Stimulated activated naive B cell treated with anti-CD40 and anti-IgM and Interleukin-4, amounts not matched to agents 10 μg/mL and 1 μg/mL and 100 μg/mL, for 72 hours (primary cell): ENCODE data around the gene TSC22D1.
A peak's percentile ranks its signal among the peaks of the same experiment; 100 is the strongest.

ENCODE experiments used
- ATAC-seq, 2 donors: fragments of 150-1000 bp; cut with Tn5 transposase; replicated peaks; 2 replicates each; pipeline ENCODE4 v1.10.0; 2021; ENCODE audit warnings: moderate library complexity in 1 of 2
- DNase-seq: peaks from one replicate; pipeline ENCODE4 v3.0.0; 2021
- H3K27ac Mint-ChIP-seq: one replicate; pipeline ENCODE4 v1.8.0; 2022; ENCODE audit warnings: mild to moderate bottlenecking, mixed read lengths
- H3K27me3 Mint-ChIP-seq, 2 donors: one replicate each; pipeline ENCODE4 v1.8.0; 2022; ENCODE audit warnings: mixed read lengths in 2 of 2
- H3K36me3 Mint-ChIP-seq, 2 donors: one replicate each; pipeline ENCODE4 v1.8.0; 2022; ENCODE audit warnings: mixed read lengths in 2 of 2, mild to moderate bottlenecking in 1 of 2
- H3K4me1 Mint-ChIP-seq, 2 donors: one replicate each; pipeline ENCODE4 v1.8.0; 2022; ENCODE audit warnings: mixed read lengths in 2 of 2, mild to moderate bottlenecking in 1 of 2
- H3K4me3 Mint-ChIP-seq, 2 donors: one replicate each; pipeline ENCODE4 v1.8.0; 2022; ENCODE audit warnings: mild to moderate bottlenecking in 2 of 2, mixed read lengths in 2 of 2, moderate library complexity in 1 of 2
- H3K9me3 Mint-ChIP-seq, 2 donors: one replicate each; pipeline ENCODE4 v1.8.0; 2022; ENCODE audit warnings: mixed read lengths in 2 of 2, mild to moderate bottlenecking in 1 of 2

Gene TSC22D1

GRCh38 chr13:44426461-44426860 is 149.7 kb downstream of the TSC22D1 start:
- H3K4me3 Mint-ChIP-seq: no peak overlapping the region
- DNase-seq (no peak), ATAC-seq (no peak)
- H3K36me3 Mint-ChIP-seq: no peaks in the 10 kb centered on the region
- H3K4me1 Mint-ChIP-seq: peaks cover 8 to 13% of the 10 kb centered on the region in 2 donors
- peaks cover 26 to 34% of the 10 kb centered on the region in 2 donors for H3K27me3 Mint-ChIP-seq
- H3K27ac Mint-ChIP-seq: no peak overlapping the region
- H3K9me3 Mint-ChIP-seq: no peaks in the 10 kb centered on the region

GRCh38 chr13:44425815-44426078 is 150.4 kb downstream of the TSC22D1 start:
- ATAC-seq: no peak
- no peaks in the 10 kb centered on the region for H3K9me3 Mint-ChIP-seq
- no peak overlapping the region for H3K4me3 Mint-ChIP-seq
- no peak overlapping the region for H3K27ac Mint-ChIP-seq
- peaks cover 26 to 34% of the 10 kb centered on the region in 2 donors for H3K27me3 Mint-ChIP-seq
- DNase-seq: no peak
- peaks cover 8 to 13% of the 10 kb centered on the region in 2 donors for H3K4me1 Mint-ChIP-seq
- no peaks in the 10 kb centered on the region for H3K36me3 Mint-ChIP-seq

- Mint-ChIP-seq H3K4me3 (no peak overlapping the region), H3K36me3 (no peaks in the 10 kb centered on the region), H3K9me3 (no peaks in the 10 kb centered on the region), H3K27me3 (peaks cover 26 to 34% of the 10 kb centered on the region in 2 donors), H3K27ac (peak overlapping the region; percentile 53), H3K4me1 (peaks cover 8 to 13% of the 10 kb centered on the region in 2 donors)
- DNase-seq (no peak), ATAC-seq (peak; percentile 81 to 88)
These were observed 150.9 kb downstream of the TSC22D1 start for GRCh38 chr13:44425041-44425814.

- no peak for DNase-seq
- Mint-ChIP-seq H3K4me1 (peaks cover 8 to 13% of the 10 kb centered on the region in 2 donors), H3K36me3 (no peaks in the 10 kb centered on the region), H3K27me3 (peaks cover 26 to 34% of the 10 kb centered on the region in 2 donors), H3K9me3 (no peaks in the 10 kb centered on the region), H3K4me3 (no peak overlapping the region), H3K27ac (no peak overlapping the region)
- ATAC-seq: no peak
These were observed 152.3 kb downstream of the TSC22D1 start for GRCh38 chr13:44423824-44424223.

- no peak for DNase-seq
- H3K4me3 Mint-ChIP-seq: no peak overlapping the region
- no peak overlapping the region for H3K27ac Mint-ChIP-seq
- H3K36me3 Mint-ChIP-seq: no peaks in the 10 kb centered on the region
- peak in 1 of 2 donors; percentile 28 for ATAC-seq
- peaks cover 11 to 17% of the 10 kb centered on the region in 2 donors for H3K4me1 Mint-ChIP-seq
- H3K27me3 Mint-ChIP-seq: peaks cover 26 to 34% of the 10 kb centered on the region in 2 donors
- no peaks in the 10 kb centered on the region for H3K9me3 Mint-ChIP-seq
These were observed 153.1 kb downstream of the TSC22D1 start for GRCh38 chr13:44422755-44423643.

GRCh38 chr13:44421853-44422525 is 154.1 kb downstream of the TSC22D1 start:
- no peaks in the 10 kb centered on the region for H3K9me3 Mint-ChIP-seq
- H3K36me3 Mint-ChIP-seq: no peaks in the 10 kb centered on the region
- H3K4me1 Mint-ChIP-seq: peaks cover 17 to 24% of the 10 kb centered on the region in 2 donors
- ATAC-seq (no peak), DNase-seq (no peak)
- H3K4me3 Mint-ChIP-seq: no peak overlapping the region
- H3K27me3 Mint-ChIP-seq: peaks cover 26 to 34% of the 10 kb centered on the region in 2 donors
- H3K27ac Mint-ChIP-seq: no peak overlapping the region

GRCh38 chr13:44420376-44421220 is 155.5 kb downstream of the TSC22D1 start:
- no peak for ATAC-seq
- Mint-ChIP-seq H3K36me3 (no peaks in the 10 kb centered on the region), H3K27ac (no peak overlapping the region), H3K4me1 (peaks cover 23 to 32% of the 10 kb centered on the region in 2 donors), H3K4me3 (no peak overlapping the region), H3K27me3 (peaks cover 31 to 36% of the 10 kb centered on the region in 2 donors), H3K9me3 (peaks cover 0 to 4% of the 10 kb centered on the region in 2 donors)
- no peak for DNase-seq

GRCh38 chr13:44417876-44418275 is 158.3 kb downstream of the TSC22D1 start:
- no peak overlapping the region for H3K4me3 Mint-ChIP-seq
- no peak for DNase-seq
- peaks cover 20 to 22% of the 10 kb centered on the region in 2 donors for H3K4me1 Mint-ChIP-seq
- no peak overlapping the region for H3K27ac Mint-ChIP-seq
- peak; percentile 74 to 83 for ATAC-seq
- H3K9me3 Mint-ChIP-seq: peaks cover 0 to 4% of the 10 kb centered on the region in 2 donors
- peaks cover 16 to 20% of the 10 kb centered on the region in 2 donors for H3K27me3 Mint-ChIP-seq
- no peaks in the 10 kb centered on the region for H3K36me3 Mint-ChIP-seq

GRCh38 chr13:44417446-44417845 is 158.7 kb downstream of the TSC22D1 start:
- Mint-ChIP-seq H3K27ac (no peak overlapping the region), H3K4me3 (no peak overlapping the region), H3K9me3 (peaks cover 0 to 4% of the 10 kb centered on the region in 2 donors), H3K36me3 (no peaks in the 10 kb centered on the region), H3K4me1 (peaks cover 20 to 22% of the 10 kb centered on the region in 2 donors), H3K27me3 (peaks cover 12 to 16% of the 10 kb centered on the region in 2 donors)
- DNase-seq (no peak), ATAC-seq (no peak)

- H3K27me3 Mint-ChIP-seq: peaks cover 6 to 9% of the 10 kb centered on the region in 2 donors
- H3K9me3 Mint-ChIP-seq: peaks cover 0 to 4% of the 10 kb centered on the region in 2 donors
- peaks cover 20 to 22% of the 10 kb centered on the region in 2 donors for H3K4me1 Mint-ChIP-seq
- no peak overlapping the region for H3K27ac Mint-ChIP-seq
- no peak for ATAC-seq
- H3K36me3 Mint-ChIP-seq: no peaks in the 10 kb centered on the region
- no peak overlapping the region for H3K4me3 Mint-ChIP-seq
- no peak for DNase-seq
These were observed 159.4 kb downstream of the TSC22D1 start for GRCh38 chr13:44416744-44417143.

- peaks cover 0 to 4% of the 10 kb centered on the region in 2 donors for H3K9me3 Mint-ChIP-seq
- H3K4me1 Mint-ChIP-seq: peaks cover 20 to 22% of the 10 kb centered on the region in 2 donors
- DNase-seq (no peak), ATAC-seq (peak; percentile 52 to 64)
- peaks cover 6 to 7% of the 10 kb centered on the region in 2 donors for H3K27me3 Mint-ChIP-seq
- H3K4me3 Mint-ChIP-seq: no peak overlapping the region
- no peak overlapping the region for H3K27ac Mint-ChIP-seq
- no peaks in the 10 kb centered on the region for H3K36me3 Mint-ChIP-seq
These were observed 159.8 kb downstream of the TSC22D1 start for GRCh38 chr13:44416301-44416700.

GRCh38 chr13:44415815-44416214 is 160.3 kb downstream of the TSC22D1 start:
- ATAC-seq (no peak), DNase-seq (no peak)
- no peaks in the 10 kb centered on the region for H3K36me3 Mint-ChIP-seq
- H3K27ac Mint-ChIP-seq: no peak overlapping the region
- H3K4me3 Mint-ChIP-seq: no peak overlapping the region
- peaks cover 6 to 7% of the 10 kb centered on the region in 2 donors for H3K27me3 Mint-ChIP-seq
- H3K9me3 Mint-ChIP-seq: peaks cover 0 to 4% of the 10 kb centered on the region in 2 donors
- peaks cover 20 to 22% of the 10 kb centered on the region in 2 donors for H3K4me1 Mint-ChIP-seq

- H3K4me3 Mint-ChIP-seq: no peak overlapping the region
- no peaks in the 10 kb centered on the region for H3K36me3 Mint-ChIP-seq
- peaks cover 22% of the 10 kb centered on the region in 2 donors for H3K4me1 Mint-ChIP-seq
- no peak for ATAC-seq
- peaks cover 12% of the 10 kb centered on the region in 2 donors for H3K27me3 Mint-ChIP-seq
- peaks cover 0 to 4% of the 10 kb centered on the region in 2 donors for H3K9me3 Mint-ChIP-seq
- DNase-seq: no peak
- no peak overlapping the region for H3K27ac Mint-ChIP-seq
These were observed 161.4 kb downstream of the TSC22D1 start for GRCh38 chr13:44414716-44415115.
